K562 (cell line): ENCODE results near the gene CNTN5. TPM values are rescaled to one million over a fixed set of nuclear protein-coding genes. Genes with fewer than 3 reads are reported as not detected.

Experiments
- ATAC-seq: fragments of 200-7000 bp; cut with Tn5 transposase; 3 replicates; pipeline ENCODE4 v1.9.1; 2020; ENCODE audit warnings: moderate library complexity
- BruUV-seq: library from RNA; stranded (reverse); fragments of 400-500 nt; replicated peaks from 2 replicates; lab custom pipeline; 2021; lab: Mats Ljungman, UMichigan
- CTCF ChIA-PET: fragments of 300-600 bp; formaldehyde crosslinking; extraction: SDS; loops from one replicate; lab custom pipeline; 2021; ENCODE audit warnings: low intra/inter-chr PET ratio; lab: Yijun Ruan, JAX
- POLR2A ChIA-PET: fragments of 300-600, 350-650 bp; sonication (Branson Sonifier 250); formaldehyde crosslinking; extraction: SDS; loops from one replicate; lab custom pipeline; 2021; ENCODE audit warnings: antibody characterized with exemption, inconsistent platforms; lab: Yijun Ruan, JAX
- DNase-seq, 4 experiments: peaks; one replicate each; pipeline versions ENCODE4 v3.0.0 to v3.0.0-alpha.2; 2011 to 2018; ENCODE audit warnings: low spot score in 3 of 4, mixed read lengths in 3 of 4; ENCODE audit errors: extremely low read depth in 1 of 4
- FAIRE-seq: peaks from 2 replicates; lab custom pipeline; 2011; peaks lifted over from hg19 to GRCh38; lab: Jason Lieb, UNC
- H2AFZ ChIP-seq: 2 replicates; pipeline ENCODE4 v1.6.0; 2011; ENCODE audit warnings: low read depth, low read length, control low read depth, inconsistent platforms
- H3K27ac ChIP-seq: fragments of 200-600 bp; 3 replicates; pipeline ENCODE4 v1.8.0; 2011; ENCODE audit warnings: low read depth, mild to moderate bottlenecking, control low read depth, inconsistent platforms, low read length, moderate library complexity, mixed read lengths; ENCODE audit errors: extremely low read depth
- H3K27me3 ChIP-seq, 2 experiments: fragments of 300-600 bp in 1 of 2; 2 replicates in 1 of 2; 3 replicates in 1 of 2; pipeline versions ENCODE4 v1.6.0 to v1.8.0; 2011; ENCODE audit warnings: inconsistent platforms in 2 of 2, low read length in 2 of 2, mild to moderate bottlenecking in 1 of 2, mixed read lengths in 1 of 2, moderate library complexity in 1 of 2; ENCODE audit not compliant: control insufficient read depth in 2 of 2, insufficient read depth in 2 of 2
- H3K36me3 ChIP-seq: fragments of 300-600 bp; 3 replicates; pipeline ENCODE4 v1.8.0; 2011; ENCODE audit warnings: mild to moderate bottlenecking, low read length, inconsistent platforms; ENCODE audit not compliant: control insufficient read depth, insufficient read depth
- H3K4me1 ChIP-seq, 2 experiments: fragments of 200-600 bp in 1 of 2; replicated peaks in 1 of 2; 2 replicates in 1 of 2; 3 replicates in 1 of 2; pipeline versions ENCODE4 v1.5.1 to v1.8.0; 2011; ENCODE audit warnings: inconsistent platforms in 2 of 2, low read length in 2 of 2, mild to moderate bottlenecking in 1 of 2, mixed read lengths in 1 of 2, moderate library complexity in 1 of 2; ENCODE audit not compliant: control insufficient read depth in 2 of 2, insufficient read depth in 2 of 2
- H3K4me2 ChIP-seq: 2 replicates; pipeline ENCODE4 v1.6.1; 2011; ENCODE audit warnings: low read length, control low read depth, inconsistent platforms, mixed read lengths; ENCODE audit not compliant: insufficient read depth
- H3K4me3 ChIP-seq: fragments of 200-600 bp; sonication (generic), shearing (Covaris generic); 2 replicates; pipeline ENCODE4 v1.5.1; 2016; ENCODE audit warnings: control low read depth, inconsistent platforms
- H3K79me2 ChIP-seq: fragments of 200-600 bp; 3 replicates; pipeline ENCODE4 v1.8.0; 2011; ENCODE audit warnings: low read length, inconsistent platforms; ENCODE audit not compliant: control insufficient read depth, insufficient read depth
- H3K9ac ChIP-seq, 2 experiments: 2 replicates each; pipeline versions ENCODE4 v1.6.0 to v1.6.1; 2011; ENCODE audit warnings: low read depth in 2 of 2, low read length in 2 of 2, control low read depth in 1 of 2, inconsistent platforms in 1 of 2, mild to moderate bottlenecking in 1 of 2, mixed read lengths in 1 of 2; ENCODE audit not compliant: insufficient read depth in 1 of 2
- H3K9me1 ChIP-seq: one replicate; pipeline ENCODE4 v1.6.0; 2011; ENCODE audit warnings: inconsistent platforms, mild to moderate bottlenecking, low read length, moderate library complexity; ENCODE audit not compliant: control insufficient read depth, insufficient read depth
- H3K9me3 ChIP-seq: replicated peaks from 2 replicates; pipeline ENCODE4 v1.5.1; 2011; ENCODE audit warnings: low read depth, low read length, inconsistent platforms; ENCODE audit not compliant: control insufficient read depth, insufficient read depth
- H4K20me1 ChIP-seq: replicated peaks from 2 replicates; pipeline ENCODE4 v1.6.1; 2011; ENCODE audit warnings: low read length, inconsistent platforms, mixed read lengths; ENCODE audit not compliant: control insufficient read depth, insufficient read depth
- BRD4 ChIP-seq: fragments of 200-600 bp; sonication (generic); IDR thresholded peaks from 2 replicates; pipeline ENCODE4 v1.6.1; 2017; ENCODE audit warnings: inconsistent platforms
- BRF1 ChIP-seq: IDR thresholded peaks from 3 replicates; pipeline ENCODE4 v1.6.1; 2011; ENCODE audit warnings: borderline replicate concordance, mild to moderate bottlenecking; ENCODE audit not compliant: insufficient read length; ENCODE audit errors: extremely low read depth
- ELF1 ChIP-seq: fragments of 200-800 bp; sonication (Bioruptor generic); IDR thresholded peaks from 2 replicates; pipeline ENCODE4 v1.6.1; 2016; ENCODE audit warnings: missing genetic modification characterization, missing compliant biosample characterization
- FOXJ3 ChIP-seq: sonication (generic); formaldehyde crosslinking; IDR thresholded peaks from 2 replicates; pipeline ENCODE4 v1.4.0; 2020; ENCODE audit warnings: mild to moderate bottlenecking, missing genetic modification reagents
- GTF2A2 ChIP-seq: IDR thresholded peaks from 2 replicates; pipeline ENCODE4 v1.6.1; 2016; ENCODE audit warnings: mild to moderate bottlenecking, missing genetic modification characterization, missing compliant biosample characterization
- HDAC2 ChIP-seq: fragments of 450-650 bp; IDR thresholded peaks from 2 replicates; pipeline ENCODE4 v1.6.1; 2016; ENCODE audit warnings: mild to moderate bottlenecking
- KLF13 ChIP-seq: fragments of 450-650 bp; IDR thresholded peaks from 2 replicates; pipeline ENCODE4 v1.6.1; 2016; ENCODE audit warnings: missing genetic modification characterization, low read depth, mild to moderate bottlenecking, missing compliant biosample characterization, moderate library complexity, borderline replicate concordance
- NCOA1 ChIP-seq: fragments of 450-650 bp; IDR thresholded peaks from 2 replicates; pipeline ENCODE4 v1.6.1; 2016; ENCODE audit warnings: low read depth
- PPARD ChIP-seq: fragments of 250-450 bp; sonication (Bioruptor Pico); IDR thresholded peaks from 2 replicates; pipeline ENCODE4 v1.8.0; 2022; ENCODE audit warnings: inconsistent platforms, mild to moderate bottlenecking, moderate library complexity
- SIRT6 ChIP-seq: IDR thresholded peaks from one replicate; pipeline ENCODE4 v1.6.1; 2012; ENCODE audit warnings: low read depth, mild to moderate bottlenecking, control low read depth, inconsistent platforms, low read length, moderate library complexity
- ZBTB12 ChIP-seq: fragments of 250-450 bp; sonication (Bioruptor Pico); IDR thresholded peaks from 2 replicates; pipeline ENCODE4 v1.4.0; 2020
- whole genome bisulfite sequencing: fragments of 100-300 bp; shearing (Covaris generic); methylation state at CpG from one replicate; pipeline ENCODE4 v1.1.6; 2016; ENCODE audit warnings: low coverage, mixed read lengths; ENCODE audit not compliant: insufficient coverage; ENCODE audit errors: missing lambda C conversion rate; 5-methylcytosine and 5-hydroxymethylcytosine counted together
- in situ Hi-C: fragments of 300-500 bp; cut with MboI; formaldehyde crosslinking; loops from 4 replicates; pipeline ENCODE4 v1.15.0; 2018; ENCODE audit warnings: inconsistent platforms, mixed read lengths
- intact Hi-C: fragments of 100-400 bp; cut with micrococcal nuclease; formaldehyde crosslinking; loops from 2 replicates; pipeline ENCODE4 v1.14.2; 2022
- polyA plus RNA-seq, 8 experiments: library from polyadenylated mRNA; depleted of rRNA in 4 of 8; stranded (reverse) in 5 of 8; unstranded in 3 of 8; fragments of >200 nt; fragmentation: Nextera tagmentation in 2 of 8; fragmentation: Illumina TruSeq in 1 of 8; extraction: Ambion mirVana in 2 of 8; extraction: Trizol in 1 of 8; gene quantifications; 2 replicates each; pipeline versions ENCODE4 v1.2.1 to v1.2.3, GENCODE V29; 2011 to 2014; ENCODE audit warnings: inconsistent platforms in 1 of 8, missing spikeins in 1 of 8
- total RNA-seq, 7 experiments: library from RNA; depleted of rRNA in 6 of 7; stranded (reverse); fragments of >200 nt in 6 of 7; fragmentation: Illumina TruSeq in 2 of 7; extraction: Trizol in 2 of 7; gene quantifications; 2 replicates each; pipeline versions ENCODE4 v1.2.1 to v1.2.3, GENCODE V29; 2011 to 2021; ENCODE audit warnings: low replicate concordance in 1 of 7

The CNTN5 gene
- total and polyA plus RNA-seq, 9 of the 15 experiments (the other 6 are each of a cell fraction or from before 2014, with no cell fraction given): 0.03 TPM; not detected in 8

DNA sequence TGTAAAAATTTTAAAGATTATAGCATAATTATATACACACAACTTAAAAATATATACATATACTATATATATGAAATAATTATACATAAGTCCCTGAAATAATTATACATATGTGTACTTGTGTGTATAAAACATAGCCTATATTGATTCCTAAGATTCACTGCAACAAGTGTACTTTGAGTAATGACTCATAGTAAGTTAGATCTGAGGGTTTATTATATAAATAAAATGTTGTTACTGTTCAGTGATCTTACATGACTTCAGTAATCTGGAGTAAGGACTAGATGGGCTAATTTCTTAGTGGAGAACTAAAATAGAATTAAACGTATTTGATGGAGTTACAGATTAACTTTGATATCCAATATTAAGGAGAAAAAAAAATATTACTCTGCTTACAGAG is 350.5 kb downstream of the CNTN5 start:
- no peak overlapping the region for H3K4me2 ChIP-seq
- POLR2A ChIA-PET: no interaction called here
- H3K27ac ChIP-seq: no peak overlapping the region
- TF ChIP-seq NCOA1 (no peak), ELF1 (no peak), BRD4 (no peak), SIRT6 (no peak), GTF2A2 (tag) (no peak), KLF13 (tag) (no peak), HDAC2 (no peak), FOXJ3 (CRISPR knock-in tag) (no peak), BRF1 (no peak), PPARD (CRISPR knock-in tag) (no peak), ZBTB12 (CRISPR knock-in tag) (no peak)
- in situ Hi-C loops (no loop called here), intact Hi-C loops (no loop called here)
- BruUV-seq: no TSS peak
- FAIRE-seq (no peak), ATAC-seq (no peak), DNase-seq (no peak)
- no peaks in the 10 kb centered on the region for H3K79me2 ChIP-seq
- H3K9me3 ChIP-seq: no peaks in the 10 kb centered on the region
- no peaks in the 10 kb centered on the region for H3K4me1 ChIP-seq
- CTCF ChIA-PET: no interaction called here
- H4K20me1 ChIP-seq: no peaks in the 10 kb centered on the region
- H3K9me1 ChIP-seq: no peaks in the 10 kb centered on the region
- no peak overlapping the region for H3K4me3 ChIP-seq
- H2AFZ ChIP-seq: no peak overlapping the region
- H3K36me3 ChIP-seq: no peaks in the 10 kb centered on the region
- no peaks in the 10 kb centered on the region for H3K27me3 ChIP-seq
- 0% methylated on average over 1 of the region's 1 CpG for WGBS
- no peak overlapping the region for H3K9ac ChIP-seq
